ENCODE measurements around the gene SLC18B1.

The SLC18B1 gene

DNA sequence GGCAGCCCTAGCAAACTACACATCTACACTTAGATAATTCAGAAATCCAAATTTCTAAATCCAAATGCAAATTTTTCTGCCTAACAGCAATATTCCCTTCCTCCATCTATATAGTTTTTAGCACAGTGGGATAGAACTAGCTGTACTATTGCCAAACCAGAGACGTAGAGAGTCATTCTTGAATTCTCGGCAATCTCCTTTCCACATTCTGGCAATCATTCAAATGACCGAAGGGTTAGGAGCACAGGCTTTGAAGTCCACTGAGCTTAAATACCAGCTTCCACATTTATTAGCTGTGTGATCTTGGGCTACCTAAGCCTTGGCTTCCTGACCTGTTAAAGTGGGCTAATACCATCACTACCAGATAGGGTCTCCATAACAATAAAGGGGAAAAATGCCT lies 12.8 kb upstream of the SLC18B1 start:
- Histone ChIP-seq H3K4me3 (no peak overlapping the region), H3K27ac (no peak overlapping the region), H3K36me3 (peaks cover 0 to 4% (median 3%) of the 10 kb centered on the region in 3 donors), H3K4me1 (peaks cover 0 to 19% (median 14%) of the 10 kb centered on the region in 4 donors), H3K9me3 (peaks cover 0 to 2% (median 0%) of the 10 kb centered on the region in 3 donors), H3K27me3 (no peaks in the 10 kb centered on the region)
- TF ChIP-seq, protein P1, sequence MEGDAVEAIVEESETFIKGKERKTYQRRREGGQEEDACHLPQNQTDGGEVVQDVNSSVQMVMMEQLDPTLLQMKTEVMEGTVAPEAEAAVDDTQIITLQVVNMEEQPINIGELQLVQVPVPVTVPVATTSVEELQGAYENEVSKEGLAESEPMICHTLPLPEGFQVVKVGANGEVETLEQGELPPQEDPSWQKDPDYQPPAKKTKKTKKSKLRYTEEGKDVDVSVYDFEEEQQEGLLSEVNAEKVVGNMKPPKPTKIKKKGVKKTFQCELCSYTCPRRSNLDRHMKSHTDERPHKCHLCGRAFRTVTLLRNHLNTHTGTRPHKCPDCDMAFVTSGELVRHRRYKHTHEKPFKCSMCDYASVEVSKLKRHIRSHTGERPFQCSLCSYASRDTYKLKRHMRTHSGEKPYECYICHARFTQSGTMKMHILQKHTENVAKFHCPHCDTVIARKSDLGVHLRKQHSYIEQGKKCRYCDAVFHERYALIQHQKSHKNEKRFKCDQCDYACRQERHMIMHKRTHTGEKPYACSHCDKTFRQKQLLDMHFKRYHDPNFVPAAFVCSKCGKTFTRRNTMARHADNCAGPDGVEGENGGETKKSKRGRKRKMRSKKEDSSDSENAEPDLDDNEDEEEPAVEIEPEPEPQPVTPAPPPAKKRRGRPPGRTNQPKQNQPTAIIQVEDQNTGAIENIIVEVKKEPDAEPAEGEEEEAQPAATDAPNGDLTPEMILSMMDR (IDR thresholded peaks at IDR 0.05) = no peak
- DNase-seq = no peak
- intact Hi-C loops (cut with DNase I; ENCODE audit: low total_unique reads) = loop anchor here (10.0 kb wide), 1 partner anchor 1144 kb away; the partner anchor contains the start of gene TBPL1

DNA sequence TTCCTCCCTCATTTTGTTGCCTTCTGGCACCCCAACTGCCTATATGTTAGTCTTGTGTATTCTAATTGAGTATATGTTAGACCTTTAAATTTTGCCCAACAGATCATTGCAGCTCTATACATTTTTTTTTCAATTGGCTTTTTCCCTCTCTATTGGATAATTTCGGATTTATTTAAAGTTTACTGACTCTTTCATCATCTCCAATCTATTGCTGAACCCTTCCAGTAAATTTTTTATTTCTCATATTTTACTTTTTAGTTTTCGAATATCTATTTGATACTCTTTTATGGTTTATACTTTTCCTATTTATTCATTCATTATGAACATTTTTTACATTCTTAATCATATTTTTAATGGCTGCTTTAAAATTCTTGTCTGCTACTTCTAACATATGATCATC lies 7.1 kb upstream of the SLC18B1 start:
- TF ChIP-seq, protein P1 (IDR thresholded peaks at IDR 0.05) = no peak
- H3K4me1 ChIP-seq = no peaks in the 10 kb centered on the region
- H3K27me3 ChIP-seq = no peaks in the 10 kb centered on the region
- no peak for DNase-seq
- no peaks in the 10 kb centered on the region for H3K36me3 ChIP-seq
- intact Hi-C loops (cut with DNase I; ENCODE audit: low total_unique reads) = no loop called here
- no peak overlapping the region for H3K4me3 ChIP-seq
- peaks cover 0 to 10% (median 5%) of the 10 kb centered on the region in 3 donors for H3K9me3 ChIP-seq
- H3K27ac ChIP-seq = no peak overlapping the region

DNA sequence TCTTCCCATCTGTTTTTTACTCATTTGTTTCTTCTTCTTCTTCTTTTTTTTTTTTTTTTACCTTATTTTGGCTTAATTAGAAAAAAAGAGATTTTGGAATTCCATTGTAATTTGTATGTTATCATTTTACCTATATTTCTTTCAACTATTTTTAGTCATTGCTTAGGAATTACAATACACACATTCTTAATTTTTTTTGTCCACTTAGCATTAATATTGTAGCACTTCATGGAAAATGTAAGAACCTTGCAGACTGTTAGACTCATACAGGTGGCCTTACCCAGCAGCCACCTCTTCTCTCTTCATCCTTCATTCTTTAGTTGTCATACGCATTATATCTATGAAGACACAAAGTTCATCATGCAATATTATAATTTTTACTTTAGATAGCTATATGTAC lies 5.8 kb upstream of the SLC18B1 start:
- no peak for DNase-seq
- H3K36me3 ChIP-seq = no peaks in the 10 kb centered on the region
- no peak overlapping the region for H3K27ac ChIP-seq
- TF ChIP-seq, protein P1 (IDR thresholded peaks at IDR 0.05) = no peak
- intact Hi-C loops (cut with DNase I; ENCODE audit: low total_unique reads) = no loop called here
- no peaks in the 10 kb centered on the region for H3K27me3 ChIP-seq
- H3K4me1 ChIP-seq = no peaks in the 10 kb centered on the region
- H3K4me3 ChIP-seq = no peak overlapping the region
- H3K9me3 ChIP-seq = peaks cover 0 to 10% (median 5%) of the 10 kb centered on the region in 3 donors

DNA sequence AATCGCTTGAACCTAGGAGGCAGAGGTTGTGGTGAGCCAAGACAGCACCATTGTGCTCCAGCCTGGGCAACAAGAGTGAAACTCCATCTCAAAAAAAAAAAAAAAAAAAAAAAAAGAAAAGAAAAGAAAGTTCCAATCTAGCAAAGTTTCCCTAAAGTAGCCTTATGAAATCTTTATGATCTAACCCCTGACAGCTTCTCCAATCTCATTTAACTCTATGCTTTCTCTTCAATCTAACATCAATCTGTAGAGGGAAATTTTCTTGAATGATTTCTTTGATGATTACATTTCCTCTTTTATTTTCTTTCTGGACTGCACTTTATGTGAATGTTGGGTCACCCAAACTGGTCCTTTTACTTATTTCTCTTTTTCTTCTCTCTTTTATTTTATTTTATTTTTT lies 2.2 kb upstream of the SLC18B1 start:
- Histone ChIP-seq H3K4me1 (no peaks in the 10 kb centered on the region), H3K36me3 (no peaks in the 10 kb centered on the region), H3K27ac (no peak overlapping the region), H3K9me3 (peaks cover 0 to 3% (median 0%) of the 10 kb centered on the region in 3 donors), H3K4me3 (no peak overlapping the region), H3K27me3 (no peaks in the 10 kb centered on the region)
- TF ChIP-seq, protein P1 (IDR thresholded peaks at IDR 0.05) = no peak
- no peak for DNase-seq
- intact Hi-C loops (cut with DNase I; ENCODE audit: low total_unique reads) = no loop called here

DNA sequence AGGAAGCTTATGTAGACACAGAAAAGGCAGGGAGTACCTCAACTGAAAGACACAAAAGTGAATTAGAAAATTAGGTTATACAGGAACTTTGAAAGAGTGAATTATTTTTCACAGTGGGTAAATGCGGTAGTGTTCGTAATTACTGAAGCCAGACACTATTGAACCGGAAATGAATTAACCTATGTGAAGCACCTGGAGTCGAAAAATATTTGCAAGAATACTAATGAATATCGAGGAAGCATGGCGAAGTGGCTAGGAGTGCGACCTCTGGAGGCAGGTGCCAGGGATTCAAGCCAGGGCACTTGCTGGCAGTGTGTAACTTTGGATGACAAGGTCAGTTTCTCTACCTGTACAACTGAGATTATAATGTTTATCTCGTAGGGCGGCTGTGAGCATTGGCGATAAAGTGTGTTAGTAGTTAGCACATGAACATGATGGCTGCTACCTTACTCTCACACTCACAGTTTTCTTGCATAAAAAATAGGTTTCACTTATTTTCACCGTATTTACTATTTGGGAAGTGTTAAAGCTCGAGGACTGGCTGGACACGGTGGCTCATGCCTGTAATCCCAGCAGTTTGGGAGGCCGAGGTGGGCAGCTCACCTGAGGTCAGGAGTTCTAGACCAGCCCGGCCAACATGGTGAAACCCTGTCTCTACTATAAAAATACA lies 567 bp upstream of the SLC18B1 start:
- Histone ChIP-seq H3K9me3 (no peaks in the 10 kb centered on the region), H3K4me1 (no peaks in the 10 kb centered on the region), H3K4me3 (peak overlapping the region; percentile 54 to 64), H3K27ac (peak overlapping the region; percentile 23 to 41), H3K27me3 (no peaks in the 10 kb centered on the region), H3K36me3 (peaks cover 0 to 6% (median 0%) of the 10 kb centered on the region in 3 donors)
- DNase-seq = peak; percentile 57 to 70
- TF ChIP-seq, protein P1 (IDR thresholded peaks at IDR 0.05) = peak; percentile 47 to 76
- intact Hi-C loops (cut with DNase I; ENCODE audit: low total_unique reads) = no loop called here
